EH (cell line): ENCODE data around the gene SNRPE.

Experiments used
- DNase-seq: peaks from one replicate; pipeline ENCODE4 v3.0.0-alpha.2; 2015; ENCODE audit warnings: low read depth

The SNRPE gene

GRCh38 chr1:203880606-203881005 is 19.2 kb downstream of the SNRPE start:
- no peak for DNase-seq

DNA sequence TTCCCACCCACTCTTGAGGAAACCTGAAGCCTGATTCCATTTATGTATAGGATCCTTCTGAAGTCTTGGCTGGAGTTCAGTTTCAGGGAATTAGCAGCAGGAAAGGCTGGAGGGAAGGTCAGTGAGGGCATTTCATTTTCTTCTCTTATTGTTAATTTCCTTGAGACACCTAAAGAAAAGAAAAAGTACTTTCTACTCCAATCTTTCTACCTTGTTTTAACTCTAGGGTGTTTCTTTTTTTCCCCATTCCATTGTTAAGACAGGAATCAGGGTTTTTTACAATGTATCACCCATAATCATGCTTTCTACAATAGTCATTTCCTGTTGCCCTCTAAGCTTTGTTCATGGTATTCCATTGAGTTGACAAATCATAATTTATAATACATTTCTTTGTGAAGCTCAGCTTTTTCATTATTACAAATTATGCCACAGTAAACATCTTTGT is 27.4 kb downstream of the SNRPE start:
- peak; percentile 75 for DNase-seq

DNA sequence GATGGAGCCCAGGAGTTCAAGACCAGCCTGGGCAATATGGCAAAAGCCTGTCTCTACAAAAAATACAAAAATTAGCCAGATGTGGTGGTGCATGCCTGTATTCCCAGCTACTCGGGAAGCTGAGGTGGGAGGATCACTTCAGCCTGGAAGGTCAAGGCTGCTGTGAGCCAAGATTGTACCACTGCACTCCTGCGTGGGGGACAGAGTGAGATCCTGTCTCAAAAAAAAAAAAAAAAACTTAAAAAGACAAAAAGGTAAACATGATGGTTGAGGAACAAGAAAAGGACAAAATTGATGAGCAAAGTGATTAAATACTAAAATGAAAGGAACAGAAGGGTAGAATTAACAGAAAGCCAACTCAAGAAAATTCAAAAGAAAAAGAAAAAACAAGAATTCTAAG is 30.6 kb downstream of the SNRPE start:
- DNase-seq: no peak

DNA sequence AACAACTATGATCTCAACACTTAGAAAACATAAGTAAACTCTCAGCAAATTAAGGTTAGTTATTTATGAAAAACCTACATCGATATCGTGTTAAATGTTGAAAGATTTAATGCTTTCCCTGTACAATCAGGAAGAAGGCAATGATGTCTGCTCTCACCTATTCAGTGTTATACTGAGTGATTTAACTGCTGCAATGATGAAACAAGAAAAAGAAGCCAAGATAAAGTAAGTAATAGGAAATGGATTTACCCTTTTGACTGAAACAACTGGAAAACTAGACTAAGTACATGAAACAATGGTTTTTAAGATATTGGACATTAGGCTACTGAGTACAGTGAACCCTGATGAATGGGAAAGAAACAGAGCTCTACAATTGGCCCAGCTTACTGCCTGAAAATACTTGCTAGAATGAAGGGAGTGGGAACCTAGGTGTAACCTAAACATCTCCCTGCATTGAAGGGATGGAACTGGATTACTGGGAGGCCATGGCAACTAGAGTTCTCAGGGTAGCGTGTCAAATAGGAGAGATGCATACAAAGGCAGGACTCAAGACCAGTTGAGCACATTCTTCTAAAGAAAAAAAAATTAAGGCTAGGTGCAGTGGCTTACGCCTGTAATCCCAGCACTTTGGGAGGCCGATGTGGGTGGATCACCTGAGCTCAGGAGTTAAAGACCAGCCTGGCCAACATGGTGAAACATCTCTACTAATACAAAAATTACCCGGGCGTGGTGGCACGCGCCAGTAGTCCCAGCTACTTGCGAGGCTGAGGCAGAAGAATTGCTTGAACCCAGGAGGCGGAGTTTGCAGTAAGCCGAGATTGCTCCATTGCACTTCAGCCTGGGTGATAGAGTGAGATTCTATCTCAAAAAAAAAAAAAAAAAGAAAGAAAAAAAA is 37.3 kb downstream of the SNRPE start:
- DNase-seq: no peak

GRCh38 chr1:203899353-203899716 is 37.9 kb downstream of the SNRPE start:
- no peak for DNase-seq

DNA sequence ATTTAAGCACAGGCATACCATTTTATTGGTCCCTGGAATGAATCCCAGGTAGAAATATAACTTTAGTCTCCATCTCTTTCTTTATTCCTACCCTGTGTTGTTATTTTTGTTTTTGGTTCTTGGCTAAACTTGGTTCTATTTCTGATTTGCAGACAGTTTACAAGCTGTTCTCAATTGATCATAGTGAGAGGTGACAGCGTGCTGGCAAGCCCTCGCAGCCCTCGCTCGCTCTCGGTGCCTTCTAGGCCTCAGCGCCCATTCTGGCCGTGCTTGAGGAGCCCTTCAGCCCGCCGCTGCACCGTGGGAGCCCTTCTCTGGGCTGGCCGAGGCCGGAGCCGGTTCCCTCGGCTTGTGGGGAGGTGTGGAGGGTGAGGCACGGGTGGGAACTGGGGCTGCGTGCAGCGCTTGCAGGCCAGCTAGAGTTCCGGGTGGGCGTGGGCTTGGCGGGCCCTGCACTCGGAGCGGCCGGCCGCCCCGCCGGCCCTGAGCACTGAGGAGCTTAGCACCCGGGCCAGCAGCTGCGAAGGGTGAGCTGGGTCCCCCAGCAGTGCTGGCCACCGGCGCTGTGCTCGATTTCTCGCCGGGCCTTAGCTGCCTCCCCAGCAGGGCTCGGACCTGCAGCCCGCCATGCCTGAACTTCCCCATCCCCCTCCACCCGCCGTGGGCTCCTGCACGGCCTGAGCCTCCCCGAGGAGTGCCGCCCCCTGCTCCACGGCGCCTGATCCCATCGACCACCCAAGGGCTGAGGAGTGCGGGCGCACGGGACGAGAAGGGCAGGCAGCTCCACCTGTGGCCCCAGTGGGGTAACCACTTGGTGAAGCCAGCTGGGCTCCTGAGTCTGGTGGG is 38.7 kb downstream of the SNRPE start:
- DNase-seq: no peak

- no peak for DNase-seq
Measured at GRCh38 chr1:203901581-203901980, 40.2 kb downstream of the SNRPE start.

DNA sequence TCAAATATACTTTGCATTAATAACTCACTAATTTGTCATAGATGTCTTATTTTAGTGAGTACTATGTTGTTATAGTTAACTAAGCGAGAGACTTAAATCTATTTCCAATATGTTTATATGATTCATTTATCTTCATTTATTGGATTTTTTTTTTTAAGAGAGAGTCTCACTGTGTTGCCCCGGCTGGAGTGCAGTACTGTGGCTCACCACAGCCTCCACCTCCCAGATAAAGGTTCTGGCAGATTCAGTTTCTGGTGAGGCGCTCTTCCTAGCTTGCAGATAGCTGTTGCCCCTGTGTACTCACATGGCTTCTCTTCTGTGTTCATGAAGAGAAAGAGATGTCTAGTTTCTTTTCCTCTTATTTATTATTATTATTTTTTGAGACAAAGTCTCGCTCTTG is 43.9 kb downstream of the SNRPE start:
- no peak for DNase-seq

DNA sequence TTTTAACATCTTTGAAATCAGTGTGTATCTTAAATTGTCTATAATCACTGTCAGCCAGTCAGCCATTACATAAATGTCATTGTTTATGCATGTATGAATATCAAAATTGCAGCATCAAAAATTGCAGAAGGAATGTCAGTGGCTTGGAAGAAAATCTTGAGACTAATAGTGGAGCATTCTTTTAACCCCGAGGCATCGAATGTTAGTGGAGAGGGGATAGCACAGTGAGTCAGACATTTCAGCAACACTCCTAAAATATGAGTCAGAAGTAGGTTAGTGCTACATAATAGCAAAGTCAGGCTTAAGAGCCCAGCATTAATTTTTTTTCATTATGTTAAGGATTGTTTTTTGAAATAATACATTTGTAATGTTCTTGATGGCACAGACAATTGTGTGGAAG is 45.5 kb downstream of the SNRPE start:
- DNase-seq: peak; percentile 95

GRCh38 chr1:203907901-203908300 is 46.5 kb downstream of the SNRPE start:
- DNase-seq: peak; percentile 42

DNA sequence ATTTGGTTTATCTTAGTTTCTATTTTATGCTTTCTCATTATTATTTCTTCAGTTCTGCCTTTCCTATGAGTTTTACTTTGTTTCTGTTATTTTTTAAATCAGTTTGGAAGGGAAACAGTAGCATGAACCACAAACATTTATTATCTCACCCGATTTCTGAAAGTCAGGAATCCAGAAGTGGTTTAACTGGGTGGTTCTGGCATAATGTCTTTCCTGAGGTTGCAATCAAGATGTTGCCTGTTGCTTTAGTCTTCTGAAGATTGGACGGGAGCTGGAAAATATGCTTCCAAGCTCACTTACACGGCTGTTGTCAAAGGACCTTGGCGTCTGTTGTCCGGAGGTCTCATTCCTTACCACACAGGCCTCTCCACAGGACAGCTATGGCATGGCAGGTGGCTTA is 50.4 kb downstream of the SNRPE start:
- DNase-seq: peak; percentile 67

- no peak for DNase-seq
Measured at GRCh38 chr1:203913073-203913521, 51.7 kb downstream of the SNRPE start.

- peak; percentile 28 for DNase-seq
Measured at GRCh38 chr1:203914292-203914691, 52.9 kb downstream of the SNRPE start.

DNA sequence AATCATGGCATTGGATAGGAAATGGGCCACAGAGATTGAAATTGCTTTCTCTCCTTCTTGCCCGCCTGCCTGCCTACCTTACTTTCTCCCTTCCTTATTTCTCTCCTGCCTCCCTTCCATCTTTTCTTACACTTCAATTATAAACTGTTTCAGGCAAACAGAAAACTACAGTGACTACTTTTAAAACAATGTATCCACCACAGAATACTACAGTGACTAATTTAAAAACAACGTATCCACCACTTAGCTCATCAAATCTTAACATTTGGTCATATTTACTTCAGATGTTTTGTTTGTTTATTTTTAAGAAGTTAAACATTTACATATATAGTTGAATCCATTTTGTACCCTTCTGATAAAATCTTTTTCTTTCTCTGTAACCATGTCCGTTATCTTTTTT is 54.4 kb downstream of the SNRPE start:
- DNase-seq: peak; percentile 80

DNA sequence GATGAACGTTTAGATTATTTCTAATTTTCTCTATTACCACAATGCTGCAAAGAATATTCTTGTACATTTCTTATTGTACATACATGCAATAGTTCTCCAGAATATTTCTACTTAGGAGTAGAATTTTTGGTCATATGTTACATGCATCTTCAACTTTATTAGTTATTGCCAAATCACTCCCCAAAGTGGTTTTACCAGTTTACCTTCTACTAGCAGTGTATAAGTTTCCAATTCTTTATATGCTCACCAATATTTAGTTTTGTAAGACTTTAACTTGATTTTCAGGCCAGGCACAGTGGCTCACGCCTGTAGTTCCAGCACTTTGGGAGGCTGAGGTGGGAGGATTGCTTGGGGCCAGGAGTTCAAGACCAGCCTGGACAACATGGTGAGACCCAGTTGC is 55.4 kb downstream of the SNRPE start:
- no peak for DNase-seq
